ENCODE results near the gene CTLA4.

Gene CTLA4

DNA sequence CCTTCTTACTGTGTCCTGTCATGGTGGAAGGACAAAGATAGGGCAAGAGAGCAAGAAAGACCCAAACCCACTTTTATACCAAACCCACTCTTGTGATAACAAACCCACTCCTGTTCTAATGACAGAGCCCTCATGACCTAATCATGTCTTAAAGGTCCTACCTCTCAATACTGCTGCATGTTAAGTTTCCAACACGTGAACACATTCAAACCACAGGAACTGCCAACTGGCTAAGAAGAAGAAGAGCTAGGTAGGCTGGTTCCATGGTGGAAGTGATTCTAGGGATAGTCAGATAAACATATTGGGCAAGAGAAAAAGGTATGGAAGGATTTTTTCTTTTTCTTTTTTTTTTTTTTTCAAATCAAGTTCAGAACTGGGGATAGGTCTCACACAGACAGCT lies 22.0 kb downstream of the CTLA4 start:
- Histone ChIP-seq H3K4me3 (ENCODE audit: insufficient read depth, low read depth, low read length, poor library complexity, severe bottlenecking) (no peak overlapping the region), H3K27ac (ENCODE audit: insufficient read depth, low read length, poor library complexity, severe bottlenecking) (no peak overlapping the region), H3K36me3 (ENCODE audit: control insufficient read depth, insufficient read depth, low read length) (no peaks in the 10 kb centered on the region), H3K27me3 (replicated peaks; ENCODE audit: control insufficient read depth, insufficient read depth, low read length, poor library complexity, severe bottlenecking) (no peaks in the 10 kb centered on the region), H3K4me1 (ENCODE audit: control insufficient read depth, insufficient read depth, low read length, poor library complexity, severe bottlenecking) (peaks cover 4% of the 10 kb centered on the region), H3K9me3 (ENCODE audit: control insufficient read depth, low read length) (no peaks in the 10 kb centered on the region)
- no peak for DNase-seq

DNA sequence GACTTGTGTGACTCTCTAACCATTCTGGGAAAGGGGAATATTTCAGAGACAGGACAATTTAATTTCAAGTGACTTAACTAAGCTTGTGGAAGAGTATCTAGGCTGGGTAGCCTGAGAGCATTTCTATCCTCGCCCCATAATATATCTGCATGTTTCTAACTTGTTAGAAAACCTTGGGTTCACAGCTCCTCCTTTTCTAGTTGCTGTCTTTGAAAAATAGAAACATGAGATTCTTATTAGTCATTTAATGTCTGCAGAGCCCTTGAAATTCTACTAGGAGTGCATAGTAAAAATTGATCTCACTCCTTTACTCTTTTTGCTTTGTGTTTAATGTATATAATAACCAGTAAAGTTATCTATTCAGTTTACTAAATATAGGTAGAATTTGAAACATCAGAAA lies 22.4 kb downstream of the CTLA4 start:
- peaks cover 4% of the 10 kb centered on the region for H3K4me1 ChIP-seq (ENCODE audit: control insufficient read depth, insufficient read depth, low read length, poor library complexity, severe bottlenecking)
- H3K27me3 ChIP-seq (replicated peaks; ENCODE audit: control insufficient read depth, insufficient read depth, low read length, poor library complexity, severe bottlenecking), result no peaks in the 10 kb centered on the region
- no peak overlapping the region for H3K27ac ChIP-seq (ENCODE audit: insufficient read depth, low read length, poor library complexity, severe bottlenecking)
- no peak for DNase-seq
- H3K36me3 ChIP-seq (ENCODE audit: control insufficient read depth, insufficient read depth, low read length), result no peaks in the 10 kb centered on the region
- no peaks in the 10 kb centered on the region for H3K9me3 ChIP-seq (ENCODE audit: control insufficient read depth, low read length)
- H3K4me3 ChIP-seq (ENCODE audit: insufficient read depth, low read depth, low read length, poor library complexity, severe bottlenecking), result no peak overlapping the region

- Histone ChIP-seq H3K36me3 (ENCODE audit: control insufficient read depth, insufficient read depth, low read length) (no peaks in the 10 kb centered on the region), H3K4me3 (ENCODE audit: insufficient read depth, low read depth, low read length, poor library complexity, severe bottlenecking) (no peak overlapping the region), H3K27me3 (replicated peaks; ENCODE audit: control insufficient read depth, insufficient read depth, low read length, poor library complexity, severe bottlenecking) (no peaks in the 10 kb centered on the region), H3K27ac (ENCODE audit: insufficient read depth, low read length, poor library complexity, severe bottlenecking) (no peak overlapping the region), H3K4me1 (ENCODE audit: control insufficient read depth, insufficient read depth, low read length, poor library complexity, severe bottlenecking) (peaks cover 4% of the 10 kb centered on the region), H3K9me3 (ENCODE audit: control insufficient read depth, low read length) (no peaks in the 10 kb centered on the region)
- no peak for DNase-seq
These were observed 23.2 kb downstream of the CTLA4 start for GRCh38 chr2:203890733-203891132.

GRCh38 chr2:203891474-203891873 lies 23.9 kb downstream of the CTLA4 start:
- H3K36me3 ChIP-seq (ENCODE audit: control insufficient read depth, insufficient read depth, low read length), result no peaks in the 10 kb centered on the region
- no peak overlapping the region for H3K27ac ChIP-seq (ENCODE audit: insufficient read depth, low read length, poor library complexity, severe bottlenecking)
- H3K4me3 ChIP-seq (ENCODE audit: insufficient read depth, low read depth, low read length, poor library complexity, severe bottlenecking), result no peak overlapping the region
- no peaks in the 10 kb centered on the region for H3K9me3 ChIP-seq (ENCODE audit: control insufficient read depth, low read length)
- no peaks in the 10 kb centered on the region for H3K27me3 ChIP-seq (replicated peaks; ENCODE audit: control insufficient read depth, insufficient read depth, low read length, poor library complexity, severe bottlenecking)
- H3K4me1 ChIP-seq (ENCODE audit: control insufficient read depth, insufficient read depth, low read length, poor library complexity, severe bottlenecking), result peaks cover 4% of the 10 kb centered on the region
- DNase-seq, result no peak

DNA sequence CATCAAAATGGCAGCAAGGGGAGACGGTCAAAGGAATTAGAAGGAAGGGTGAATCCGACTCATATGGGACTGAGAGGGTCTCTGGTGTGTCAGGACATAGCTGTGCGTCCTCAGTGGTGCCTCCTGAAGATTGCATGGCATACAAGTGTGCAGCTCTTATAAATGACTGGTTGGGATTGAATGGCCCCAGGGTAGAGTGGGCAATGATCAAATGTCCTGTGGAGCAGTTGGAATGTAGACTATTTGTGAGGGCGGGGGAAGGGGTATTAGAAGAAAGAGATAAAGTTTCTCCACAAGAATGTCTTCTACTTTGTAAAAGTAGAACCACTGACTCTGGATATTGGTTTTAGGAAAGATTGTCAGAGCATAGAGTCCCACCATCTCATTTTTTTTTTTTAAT lies 24.6 kb downstream of the CTLA4 start:
- DNase-seq, result no peak
- Histone ChIP-seq H3K9me3 (ENCODE audit: control insufficient read depth, low read length) (no peaks in the 10 kb centered on the region), H3K27ac (ENCODE audit: insufficient read depth, low read length, poor library complexity, severe bottlenecking) (no peak overlapping the region), H3K27me3 (replicated peaks; ENCODE audit: control insufficient read depth, insufficient read depth, low read length, poor library complexity, severe bottlenecking) (no peaks in the 10 kb centered on the region), H3K4me3 (ENCODE audit: insufficient read depth, low read depth, low read length, poor library complexity, severe bottlenecking) (no peak overlapping the region), H3K4me1 (ENCODE audit: control insufficient read depth, insufficient read depth, low read length, poor library complexity, severe bottlenecking) (no peaks in the 10 kb centered on the region), H3K36me3 (ENCODE audit: control insufficient read depth, insufficient read depth, low read length) (no peaks in the 10 kb centered on the region)

- Histone ChIP-seq H3K27ac (ENCODE audit: insufficient read depth, low read length, poor library complexity, severe bottlenecking) (no peak overlapping the region), H3K36me3 (ENCODE audit: control insufficient read depth, insufficient read depth, low read length) (no peaks in the 10 kb centered on the region), H3K9me3 (ENCODE audit: control insufficient read depth, low read length) (no peaks in the 10 kb centered on the region), H3K27me3 (replicated peaks; ENCODE audit: control insufficient read depth, insufficient read depth, low read length, poor library complexity, severe bottlenecking) (no peaks in the 10 kb centered on the region), H3K4me3 (ENCODE audit: insufficient read depth, low read depth, low read length, poor library complexity, severe bottlenecking) (no peak overlapping the region), H3K4me1 (ENCODE audit: control insufficient read depth, insufficient read depth, low read length, poor library complexity, severe bottlenecking) (no peaks in the 10 kb centered on the region)
- no peak for DNase-seq
These were observed 25.8 kb downstream of the CTLA4 start for GRCh38 chr2:203893401-203893800.

GRCh38 chr2:203893840-203894239 lies 26.3 kb downstream of the CTLA4 start:
- Histone ChIP-seq H3K9me3 (ENCODE audit: control insufficient read depth, low read length) (no peaks in the 10 kb centered on the region), H3K27me3 (replicated peaks; ENCODE audit: control insufficient read depth, insufficient read depth, low read length, poor library complexity, severe bottlenecking) (no peaks in the 10 kb centered on the region), H3K36me3 (ENCODE audit: control insufficient read depth, insufficient read depth, low read length) (no peaks in the 10 kb centered on the region), H3K27ac (ENCODE audit: insufficient read depth, low read length, poor library complexity, severe bottlenecking) (no peak overlapping the region), H3K4me1 (ENCODE audit: control insufficient read depth, insufficient read depth, low read length, poor library complexity, severe bottlenecking) (no peaks in the 10 kb centered on the region), H3K4me3 (ENCODE audit: insufficient read depth, low read depth, low read length, poor library complexity, severe bottlenecking) (no peak overlapping the region)
- no peak for DNase-seq

DNA sequence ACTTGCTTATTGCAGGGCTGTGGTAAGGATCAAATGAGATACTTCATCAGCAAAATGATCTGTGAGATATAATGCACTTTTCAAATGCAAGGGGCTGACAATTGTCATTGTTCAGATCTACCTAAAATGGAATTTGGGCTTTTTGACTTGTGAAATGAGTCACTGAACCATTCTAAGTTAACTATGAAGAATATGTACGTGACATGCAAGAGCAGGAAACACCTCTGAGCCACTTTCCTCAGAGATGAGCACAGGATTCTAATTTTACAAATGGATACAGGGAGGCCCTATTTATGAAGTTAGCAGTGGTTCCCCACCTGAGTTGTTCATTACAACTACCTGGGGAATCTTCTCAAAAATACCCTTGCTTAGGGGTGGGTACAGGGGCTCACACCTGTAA lies 26.7 kb downstream of the CTLA4 start:
- Histone ChIP-seq H3K27ac (ENCODE audit: insufficient read depth, low read length, poor library complexity, severe bottlenecking) (no peak overlapping the region), H3K4me3 (ENCODE audit: insufficient read depth, low read depth, low read length, poor library complexity, severe bottlenecking) (no peak overlapping the region), H3K4me1 (ENCODE audit: control insufficient read depth, insufficient read depth, low read length, poor library complexity, severe bottlenecking) (no peaks in the 10 kb centered on the region), H3K9me3 (ENCODE audit: control insufficient read depth, low read length) (no peaks in the 10 kb centered on the region), H3K27me3 (replicated peaks; ENCODE audit: control insufficient read depth, insufficient read depth, low read length, poor library complexity, severe bottlenecking) (no peaks in the 10 kb centered on the region), H3K36me3 (ENCODE audit: control insufficient read depth, insufficient read depth, low read length) (no peaks in the 10 kb centered on the region)
- no peak for DNase-seq

- no peaks in the 10 kb centered on the region for H3K4me1 ChIP-seq (ENCODE audit: control insufficient read depth, insufficient read depth, low read length, poor library complexity, severe bottlenecking)
- H3K27me3 ChIP-seq (replicated peaks; ENCODE audit: control insufficient read depth, insufficient read depth, low read length, poor library complexity, severe bottlenecking), result no peaks in the 10 kb centered on the region
- no peaks in the 10 kb centered on the region for H3K9me3 ChIP-seq (ENCODE audit: control insufficient read depth, low read length)
- H3K4me3 ChIP-seq (ENCODE audit: insufficient read depth, low read depth, low read length, poor library complexity, severe bottlenecking), result no peak overlapping the region
- no peaks in the 10 kb centered on the region for H3K36me3 ChIP-seq (ENCODE audit: control insufficient read depth, insufficient read depth, low read length)
- DNase-seq, result no peak
- no peak overlapping the region for H3K27ac ChIP-seq (ENCODE audit: insufficient read depth, low read length, poor library complexity, severe bottlenecking)
These were observed 30.0 kb downstream of the CTLA4 start for GRCh38 chr2:203897544-203897943.

DNA sequence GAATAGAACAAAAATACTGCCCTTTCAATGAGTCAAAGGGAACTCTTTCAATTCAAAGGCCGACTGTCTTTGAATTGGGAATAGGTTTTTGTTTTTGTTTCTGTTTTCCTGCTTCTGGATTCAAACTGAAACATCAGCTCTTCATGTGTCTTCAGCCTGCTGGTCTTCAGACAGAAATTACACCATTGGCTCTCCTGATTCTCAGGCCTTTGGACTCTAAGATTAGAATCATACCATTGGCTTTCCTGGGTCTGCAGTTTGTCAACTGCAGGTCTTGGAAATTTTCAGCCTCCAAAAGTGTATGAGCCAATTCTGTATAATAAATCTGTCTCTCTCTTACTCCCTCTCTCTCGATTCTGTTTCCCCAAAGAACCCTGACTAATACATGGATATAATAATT lies 31.1 kb downstream of the CTLA4 start:
- Histone ChIP-seq H3K36me3 (ENCODE audit: control insufficient read depth, insufficient read depth, low read length) (no peaks in the 10 kb centered on the region), H3K4me3 (ENCODE audit: insufficient read depth, low read depth, low read length, poor library complexity, severe bottlenecking) (no peak overlapping the region), H3K27me3 (replicated peaks; ENCODE audit: control insufficient read depth, insufficient read depth, low read length, poor library complexity, severe bottlenecking) (no peaks in the 10 kb centered on the region), H3K9me3 (ENCODE audit: control insufficient read depth, low read length) (no peaks in the 10 kb centered on the region), H3K27ac (ENCODE audit: insufficient read depth, low read length, poor library complexity, severe bottlenecking) (no peak overlapping the region), H3K4me1 (ENCODE audit: control insufficient read depth, insufficient read depth, low read length, poor library complexity, severe bottlenecking) (no peaks in the 10 kb centered on the region)
- DNase-seq, result no peak

- no peak for DNase-seq
- no peaks in the 10 kb centered on the region for H3K27me3 ChIP-seq (replicated peaks; ENCODE audit: control insufficient read depth, insufficient read depth, low read length, poor library complexity, severe bottlenecking)
- no peaks in the 10 kb centered on the region for H3K36me3 ChIP-seq (ENCODE audit: control insufficient read depth, insufficient read depth, low read length)
- H3K27ac ChIP-seq (ENCODE audit: insufficient read depth, low read length, poor library complexity, severe bottlenecking), result no peak overlapping the region
- H3K4me3 ChIP-seq (ENCODE audit: insufficient read depth, low read depth, low read length, poor library complexity, severe bottlenecking), result no peak overlapping the region
- no peaks in the 10 kb centered on the region for H3K4me1 ChIP-seq (ENCODE audit: control insufficient read depth, insufficient read depth, low read length, poor library complexity, severe bottlenecking)
- no peaks in the 10 kb centered on the region for H3K9me3 ChIP-seq (ENCODE audit: control insufficient read depth, low read length)
These were observed 32.7 kb downstream of the CTLA4 start for GRCh38 chr2:203900253-203900652.
